Peyer's patch (tissue), 4 donors: Measurements from ENCODE around the gene MAML3. TPM values are rescaled to one million over a fixed set of nuclear protein-coding genes. Genes with fewer than 3 reads are reported as not detected.
A peak's percentile ranks its signal among the peaks of the same experiment; 100 is the strongest.

Experiments used
- DNase-seq, 3 donors: peaks; one replicate each; pipeline ENCODE4 v3.0.0-alpha.2; 2017 to 2019
- H3K27ac ChIP-seq, 4 donors: fragments of 200-600 bp; sonication (generic); one replicate each; pipeline ENCODE4 v1.5.1; 2016 to 2019
- H3K27me3 ChIP-seq, 2 donors: fragments of 200-600 bp; sonication (generic); one replicate each; pipeline ENCODE4 v1.5.1; 2019
- H3K36me3 ChIP-seq, 3 donors: fragments of 200-600 bp; sonication (generic); one replicate each; pipeline ENCODE4 v1.5.1; 2016 to 2019
- H3K4me1 ChIP-seq, 4 donors: fragments of 200-600 bp; sonication (generic); one replicate each; pipeline ENCODE4 v1.5.1; 2016 to 2019
- H3K4me3 ChIP-seq, 4 donors: fragments of 200-600 bp; sonication (generic); 1 replicate in 3 of 4; 2 replicates in 1 of 4; pipeline ENCODE4 v1.5.1; 2016 to 2019; ENCODE audit warnings: mild to moderate bottlenecking in 1 of 4
- H3K9me3 ChIP-seq, 4 donors: fragments of 200-600 bp; sonication (generic); one replicate each; pipeline ENCODE4 v1.5.1; 2016 to 2019; ENCODE audit warnings: mild to moderate bottlenecking in 1 of 4
- CTCF ChIP-seq, 6 experiments: fragments of 450-650 bp in 4 of 6; fragments of 200-600 bp in 2 of 6; sonication (generic) in 1 of 6; IDR thresholded peaks; one replicate each; pipeline ENCODE4 v1.5.1; 2017 to 2019; ENCODE audit warnings: antibody characterized with exemption in 6 of 6, mild to moderate bottlenecking in 3 of 6, moderate library complexity in 1 of 6
- POLR2A ChIP-seq, 2 donors: fragments of 450-650 bp; IDR thresholded peaks; one replicate each; pipeline ENCODE4 v1.5.1; 2017; ENCODE audit warnings: antibody characterized with exemption in 2 of 2, mild to moderate bottlenecking in 2 of 2, moderate library complexity in 2 of 2
- total RNA-seq, 4 donors: library from RNA; depleted of rRNA; stranded (reverse); fragments of >200 nt; gene quantifications; one replicate each; pipeline ENCODE4 v1.1.0, GENCODE V29; 2016

Gene MAML3
- total RNA-seq, 4 donors from 2014 or later: 6.5 to 44.6 (median 22.1) TPM

- H3K27ac ChIP-seq: no peak overlapping the region
Observed at GRCh38 chr4:140046543-140046942, 107.4 kb downstream of the MAML3 start.

GRCh38 chr4:140046016-140046415 lies 108.0 kb downstream of the MAML3 start:
- no peaks in the 10 kb centered on the region for H3K9me3 ChIP-seq
- TF ChIP-seq POLR2A (IDR thresholded peaks at IDR 0.05): no peak
- no peak for TF ChIP-seq CTCF (IDR thresholded peaks at IDR 0.05)
- peaks cover 0 to 36% (median 1%) of the 10 kb centered on the region in 4 donors for H3K4me1 ChIP-seq
- H3K4me3 ChIP-seq: no peak overlapping the region
- no peaks in the 10 kb centered on the region for H3K36me3 ChIP-seq
- H3K27me3 ChIP-seq: no peaks in the 10 kb centered on the region
- no peak for DNase-seq
- H3K27ac ChIP-seq: no peak overlapping the region

More at GRCh38 chr4:140046543-140046942, 107.4 kb downstream of the MAML3 start:
- peaks cover 0 to 36% (median 1%) of the 10 kb centered on the region in 4 donors for H3K4me1 ChIP-seq
- no peaks in the 10 kb centered on the region for H3K36me3 ChIP-seq
- no peak overlapping the region for H3K4me3 ChIP-seq
- TF ChIP-seq POLR2A (IDR thresholded peaks at IDR 0.05) (no peak), CTCF (IDR thresholded peaks at IDR 0.05) (no peak)
- no peaks in the 10 kb centered on the region for H3K27me3 ChIP-seq
- no peaks in the 10 kb centered on the region for H3K9me3 ChIP-seq
- DNase-seq: no peak

- peaks cover 0 to 36% (median 1%) of the 10 kb centered on the region in 4 donors for H3K4me1 ChIP-seq
- no peak overlapping the region for H3K27ac ChIP-seq
- no peaks in the 10 kb centered on the region for H3K9me3 ChIP-seq
- H3K36me3 ChIP-seq: no peaks in the 10 kb centered on the region
- no peak for DNase-seq
- H3K4me3 ChIP-seq: no peak overlapping the region
- H3K27me3 ChIP-seq: no peaks in the 10 kb centered on the region
- TF ChIP-seq CTCF (IDR thresholded peaks at IDR 0.05) (no peak), POLR2A (IDR thresholded peaks at IDR 0.05) (no peak)
Observed at GRCh38 chr4:140044337-140044902, 109.6 kb downstream of the MAML3 start.

GRCh38 chr4:140042634-140043033 lies 111.3 kb downstream of the MAML3 start:
- no peak for DNase-seq
- H3K9me3 ChIP-seq: no peaks in the 10 kb centered on the region
- peaks cover 0 to 32% (median 1%) of the 10 kb centered on the region in 4 donors for H3K4me1 ChIP-seq
- no peaks in the 10 kb centered on the region for H3K36me3 ChIP-seq
- H3K27me3 ChIP-seq: no peaks in the 10 kb centered on the region
- H3K4me3 ChIP-seq: no peak overlapping the region
- no peak for TF ChIP-seq CTCF (IDR thresholded peaks at IDR 0.05)
- no peak for TF ChIP-seq POLR2A (IDR thresholded peaks at IDR 0.05)
- H3K27ac ChIP-seq: no peak overlapping the region

GRCh38 chr4:140038031-140038533 lies 115.9 kb downstream of the MAML3 start:
- no peak overlapping the region for H3K4me3 ChIP-seq
- H3K36me3 ChIP-seq: no peaks in the 10 kb centered on the region
- TF ChIP-seq POLR2A (IDR thresholded peaks at IDR 0.05): no peak
- TF ChIP-seq CTCF (IDR thresholded peaks at IDR 0.05): no peak
- H3K4me1 ChIP-seq: peaks cover 0 to 25% (median 0%) of the 10 kb centered on the region in 4 donors
- H3K27me3 ChIP-seq: no peaks in the 10 kb centered on the region
- no peaks in the 10 kb centered on the region for H3K9me3 ChIP-seq
- no peak for DNase-seq
- peak overlapping the region in 2 of 4 donors; percentile 10 to 44 for H3K27ac ChIP-seq
